Activated T-cell treated with anti-CD3 and anti-CD28 coated beads, Interleukin-2, amount 50 U/mL, for 24 hours (primary cell): ENCODE measurements around the gene TPD52L2.

ENCODE experiments used
- DNase-seq: peaks from one replicate; pipeline ENCODE4 v3.0.0-alpha.2; 2020
- H3K27ac Mint-ChIP-seq: 2 replicates; pipeline ENCODE4 v1.8.0; 2020; ENCODE audit warnings: mild to moderate bottlenecking, mixed read lengths
- H3K27me3 Mint-ChIP-seq: 2 replicates; pipeline ENCODE4 v1.8.0; 2020; ENCODE audit warnings: mixed read lengths
- H3K36me3 Mint-ChIP-seq: 2 replicates; pipeline ENCODE4 v1.8.0; 2020; ENCODE audit warnings: low read depth, mixed read lengths
- H3K4me1 Mint-ChIP-seq: 2 replicates; pipeline ENCODE4 v1.8.0; 2020; ENCODE audit warnings: low read depth, mixed read lengths
- H3K4me3 Mint-ChIP-seq: 2 replicates; pipeline ENCODE4 v1.8.0; 2020; ENCODE audit warnings: mild to moderate bottlenecking, moderate library complexity, mixed read lengths
- H3K9me3 Mint-ChIP-seq: 2 replicates; pipeline ENCODE4 v1.8.0; 2020; ENCODE audit warnings: mixed read lengths

Gene TPD52L2

GRCh38 chr20:63830841-63831588 lies 34.1 kb upstream of the TPD52L2 start, which contains the start of gene ZBTB46:
Gene ZBTB46, minus strand, starts transcription at chr20:63831264. Its CDS starts 40,507 bp downstream, at chr20:63790757.
- peak within 1 kb of the TSS; percentile 72 for H3K4me3 Mint-ChIP-seq
- no peaks in the 10 kb centered on the region for H3K36me3 Mint-ChIP-seq
- H3K9me3 Mint-ChIP-seq: no peaks in the 10 kb centered on the region
- DNase-seq: no peak
- peaks cover 54% of the 10 kb centered on the region for H3K27me3 Mint-ChIP-seq
- peaks cover 20% of the 10 kb centered on the region for H3K4me1 Mint-ChIP-seq
- H3K27ac Mint-ChIP-seq: no peak within 1 kb of the TSS

- Mint-ChIP-seq H3K4me1 (peaks cover 17% of the 10 kb centered on the region), H3K9me3 (no peaks in the 10 kb centered on the region), H3K4me3 (no peak overlapping the region), H3K27ac (no peak overlapping the region), H3K36me3 (no peaks in the 10 kb centered on the region), H3K27me3 (peaks cover 49% of the 10 kb centered on the region)
- DNase-seq: no peak
Observed at GRCh38 chr20:63831646-63831992, 33.5 kb upstream of the TPD52L2 start.

- H3K4me3 Mint-ChIP-seq: peak overlapping the region; percentile 38
Observed at GRCh38 chr20:63831993-63832686, 32.9 kb upstream of the TPD52L2 start.

GRCh38 chr20:63833776-63834490 lies 31.1 kb upstream of the TPD52L2 start:
- Mint-ChIP-seq H3K4me3 (no peak overlapping the region), H3K27me3 (peaks cover 32% of the 10 kb centered on the region), H3K4me1 (peaks cover 12% of the 10 kb centered on the region), H3K27ac (no peak overlapping the region), H3K36me3 (no peaks in the 10 kb centered on the region), H3K9me3 (no peaks in the 10 kb centered on the region)
- DNase-seq: no peak

More at GRCh38 chr20:63831993-63832686, 32.9 kb upstream of the TPD52L2 start:
- Mint-ChIP-seq H3K4me1 (peaks cover 13% of the 10 kb centered on the region), H3K9me3 (no peaks in the 10 kb centered on the region), H3K27me3 (peaks cover 44% of the 10 kb centered on the region), H3K27ac (no peak overlapping the region), H3K36me3 (no peaks in the 10 kb centered on the region)
- no peak for DNase-seq

GRCh38 chr20:63834491-63834880 lies 30.6 kb upstream of the TPD52L2 start:
- no peaks in the 10 kb centered on the region for H3K36me3 Mint-ChIP-seq
- peaks cover 7% of the 10 kb centered on the region for H3K4me1 Mint-ChIP-seq
- no peaks in the 10 kb centered on the region for H3K9me3 Mint-ChIP-seq
- peaks cover 26% of the 10 kb centered on the region for H3K27me3 Mint-ChIP-seq
- no peak overlapping the region for H3K27ac Mint-ChIP-seq
- no peak for DNase-seq
- no peak overlapping the region for H3K4me3 Mint-ChIP-seq

- DNase-seq: no peak
- H3K4me1 Mint-ChIP-seq: no peaks in the 10 kb centered on the region
- H3K4me3 Mint-ChIP-seq: no peak overlapping the region
- no peak overlapping the region for H3K27ac Mint-ChIP-seq
- H3K27me3 Mint-ChIP-seq: peaks cover 20% of the 10 kb centered on the region
- no peaks in the 10 kb centered on the region for H3K9me3 Mint-ChIP-seq
- no peaks in the 10 kb centered on the region for H3K36me3 Mint-ChIP-seq
Observed at GRCh38 chr20:63835021-63835858, 29.8 kb upstream of the TPD52L2 start.

GRCh38 chr20:63836458-63837344 lies 28.4 kb upstream of the TPD52L2 start:
- Mint-ChIP-seq H3K27ac (no peak overlapping the region), H3K4me3 (no peak overlapping the region), H3K4me1 (no peaks in the 10 kb centered on the region), H3K27me3 (peaks cover 23% of the 10 kb centered on the region), H3K9me3 (no peaks in the 10 kb centered on the region), H3K36me3 (no peaks in the 10 kb centered on the region)
- no peak for DNase-seq

- H3K9me3 Mint-ChIP-seq: no peaks in the 10 kb centered on the region
- H3K27me3 Mint-ChIP-seq: peaks cover 28% of the 10 kb centered on the region
- H3K4me3 Mint-ChIP-seq: no peak overlapping the region
- no peaks in the 10 kb centered on the region for H3K36me3 Mint-ChIP-seq
- H3K4me1 Mint-ChIP-seq: no peaks in the 10 kb centered on the region
- DNase-seq: no peak
- no peak overlapping the region for H3K27ac Mint-ChIP-seq
Observed at GRCh38 chr20:63837479-63837878, 27.6 kb upstream of the TPD52L2 start.

GRCh38 chr20:63839620-63840019 lies 25.4 kb upstream of the TPD52L2 start:
- no peaks in the 10 kb centered on the region for H3K9me3 Mint-ChIP-seq
- no peak for DNase-seq
- H3K4me3 Mint-ChIP-seq: no peak overlapping the region
- H3K27me3 Mint-ChIP-seq: peaks cover 30% of the 10 kb centered on the region
- peaks cover 2% of the 10 kb centered on the region for H3K4me1 Mint-ChIP-seq
- no peak overlapping the region for H3K27ac Mint-ChIP-seq
- no peaks in the 10 kb centered on the region for H3K36me3 Mint-ChIP-seq

- no peak overlapping the region for H3K4me3 Mint-ChIP-seq
- no peak for DNase-seq
- peaks cover 2% of the 10 kb centered on the region for H3K4me1 Mint-ChIP-seq
- H3K9me3 Mint-ChIP-seq: no peaks in the 10 kb centered on the region
- no peaks in the 10 kb centered on the region for H3K36me3 Mint-ChIP-seq
- H3K27ac Mint-ChIP-seq: no peak overlapping the region
- H3K27me3 Mint-ChIP-seq: peaks cover 37% of the 10 kb centered on the region
Observed at GRCh38 chr20:63840405-63840828, 24.7 kb upstream of the TPD52L2 start.

- Mint-ChIP-seq H3K36me3 (no peaks in the 10 kb centered on the region), H3K27me3 (peaks cover 45% of the 10 kb centered on the region), H3K4me3 (no peak overlapping the region), H3K4me1 (peaks cover 2% of the 10 kb centered on the region), H3K27ac (no peak overlapping the region), H3K9me3 (no peaks in the 10 kb centered on the region)
- no peak for DNase-seq
Observed at GRCh38 chr20:63842258-63842657, 22.8 kb upstream of the TPD52L2 start.

GRCh38 chr20:63843222-63843621 lies 21.8 kb upstream of the TPD52L2 start:
- Mint-ChIP-seq H3K27ac (no peak overlapping the region), H3K36me3 (no peaks in the 10 kb centered on the region), H3K27me3 (peaks cover 45% of the 10 kb centered on the region), H3K4me3 (no peak overlapping the region), H3K9me3 (no peaks in the 10 kb centered on the region), H3K4me1 (peaks cover 2% of the 10 kb centered on the region)
- no peak for DNase-seq

GRCh38 chr20:63843778-63844177 lies 21.3 kb upstream of the TPD52L2 start:
- Mint-ChIP-seq H3K27ac (no peak overlapping the region), H3K4me3 (no peak overlapping the region)

More at GRCh38 chr20:63843778-63844177, 21.3 kb upstream of the TPD52L2 start:
- Mint-ChIP-seq H3K36me3 (no peaks in the 10 kb centered on the region), H3K27me3 (peaks cover 50% of the 10 kb centered on the region), H3K9me3 (no peaks in the 10 kb centered on the region), H3K4me1 (peaks cover 2% of the 10 kb centered on the region)
- no peak for DNase-seq
